HEK293 (cell line): ENCODE measurements around the gene EML1.

Source experiments
- CTCF ChIA-PET: fragments of 350-600 bp; formaldehyde crosslinking; extraction: SDS; loops from one replicate; lab custom pipeline; 2021; ENCODE audit warnings: antibody characterized with exemption; lab: Yijun Ruan, JAX
- POLR2A ChIA-PET: fragments of 300-600 bp; formaldehyde crosslinking; extraction: SDS; loops from one replicate; lab custom pipeline; 2020; ENCODE audit warnings: antibody characterized with exemption, inconsistent platforms; lab: Yijun Ruan, JAX
- H3K27ac ChIP-seq: fragments of 200-500 bp; sonication (Bioruptor generic); 2 replicates; pipeline ENCODE4 v1.5.1; 2014; ENCODE audit warnings: low read depth, low read length, control low read depth, inconsistent platforms; ENCODE audit errors: extremely low read depth
- H3K36me3 ChIP-seq, 2 experiments: fragments of 200-500 bp in 1 of 2; sonication (Bioruptor generic) in 1 of 2; 1 replicate in 1 of 2; 2 replicates in 1 of 2; pipeline ENCODE4 v1.5.1; 2014 to 2017; ENCODE audit warnings: inconsistent platforms in 2 of 2, low read length in 2 of 2; ENCODE audit not compliant: control insufficient read depth in 2 of 2, insufficient read depth in 1 of 2
- H3K4me1 ChIP-seq: fragments of 200-500 bp; sonication (Bioruptor generic); 2 replicates; pipeline ENCODE4 v1.5.1; 2014; ENCODE audit warnings: mild to moderate bottlenecking, low read length, inconsistent platforms; ENCODE audit not compliant: control insufficient read depth, insufficient read depth
- H3K4me3 ChIP-seq: 2 replicates; pipeline ENCODE4 v1.5.1; 2011; ENCODE audit warnings: low read depth, mild to moderate bottlenecking, control low read depth, low read length, moderate library complexity
- H3K9me3 ChIP-seq: fragments of 200-500 bp; sonication (Bioruptor generic); 2 replicates; pipeline ENCODE4 v1.5.1; 2014; ENCODE audit warnings: low read depth, low read length, inconsistent platforms; ENCODE audit not compliant: control insufficient read depth, insufficient read depth
- ATF2 ChIP-seq: fragments of 450-650 bp; formaldehyde crosslinking; IDR thresholded peaks from 2 replicates; pipeline ENCODE4 v1.5.1; 2016; ENCODE audit warnings: missing biosample characterization, missing genetic modification characterization, low read depth
- KLF17 ChIP-seq: fragments of 450-650 bp; formaldehyde crosslinking; IDR thresholded peaks from 2 replicates; pipeline ENCODE4 v1.5.1; 2016; ENCODE audit warnings: missing biosample characterization, missing genetic modification characterization
- KLF7 ChIP-seq: fragments of 450-650 bp; formaldehyde crosslinking; IDR thresholded peaks from 2 replicates; pipeline ENCODE4 v1.5.1; 2016; ENCODE audit warnings: missing biosample characterization, missing genetic modification characterization, borderline replicate concordance
- PBX3 ChIP-seq: sonication (generic); formaldehyde crosslinking; IDR thresholded peaks from 2 replicates; pipeline ENCODE4 v1.8.1; 2022; ENCODE audit warnings: mild to moderate bottlenecking, moderate library complexity, missing genetic modification reagents
- REST ChIP-seq: fragments of 450-650 bp; formaldehyde crosslinking; IDR thresholded peaks from 2 replicates; pipeline ENCODE4 v1.5.1; 2016; ENCODE audit warnings: missing biosample characterization, missing genetic modification characterization
- ZBTB10 ChIP-seq: fragments of 450-650 bp; formaldehyde crosslinking; IDR thresholded peaks from 2 replicates; pipeline ENCODE4 v1.5.1; 2016; ENCODE audit warnings: missing biosample characterization, missing genetic modification characterization
- ZBTB21 ChIP-seq: fragments of 450-650 bp; formaldehyde crosslinking; IDR thresholded peaks from 2 replicates; pipeline ENCODE4 v1.5.1; 2017; ENCODE audit warnings: missing biosample characterization, missing genetic modification characterization
- ZEB2 ChIP-seq: fragments of 450-650 bp; formaldehyde crosslinking; IDR thresholded peaks from 2 replicates; pipeline ENCODE4 v1.5.1; 2016; ENCODE audit warnings: missing biosample characterization, missing genetic modification characterization
- ZNF114 ChIP-seq: fragments of 450-650 bp; formaldehyde crosslinking; IDR thresholded peaks from 2 replicates; pipeline ENCODE4 v1.5.0; 2017; ENCODE audit warnings: missing biosample characterization, missing genetic modification characterization
- ZNF132 ChIP-seq: fragments of 450-650 bp; formaldehyde crosslinking; IDR thresholded peaks from 2 replicates; pipeline ENCODE4 v1.5.1; 2017; ENCODE audit warnings: missing biosample characterization, missing genetic modification characterization, borderline replicate concordance
- ZNF2 ChIP-seq: fragments of 450-650 bp; formaldehyde crosslinking; IDR thresholded peaks from 2 replicates; pipeline ENCODE4 v1.5.1; 2016; ENCODE audit warnings: missing biosample characterization, missing genetic modification characterization
- ZNF26 ChIP-seq: fragments of 450-650 bp; formaldehyde crosslinking; IDR thresholded peaks from 2 replicates; pipeline ENCODE4 v1.5.1; 2016; ENCODE audit warnings: missing biosample characterization, missing genetic modification characterization
- ZNF521 ChIP-seq: fragments of 450-650 bp; formaldehyde crosslinking; IDR thresholded peaks from 2 replicates; pipeline ENCODE4 v1.5.1; 2017; ENCODE audit warnings: missing biosample characterization, mild to moderate bottlenecking, missing genetic modification characterization
- ZNF558 ChIP-seq: fragments of 450-650 bp; formaldehyde crosslinking; IDR thresholded peaks from 2 replicates; pipeline ENCODE4 v1.5.1; 2016; ENCODE audit warnings: missing biosample characterization, missing genetic modification characterization
- ZNF561 ChIP-seq: fragments of 450-650 bp; IDR thresholded peaks from 2 replicates; pipeline ENCODE4 v1.5.1; 2018; ENCODE audit warnings: missing biosample characterization, missing genetic modification characterization, borderline replicate concordance
- ZNF580 ChIP-seq: fragments of 450-650 bp; formaldehyde crosslinking; IDR thresholded peaks from 2 replicates; pipeline ENCODE4 v1.5.1; 2016; ENCODE audit warnings: missing biosample characterization, missing genetic modification characterization
- ZNF585B ChIP-seq: fragments of 450-650 bp; formaldehyde crosslinking; IDR thresholded peaks from 2 replicates; pipeline ENCODE4 v1.5.1; 2016; ENCODE audit warnings: missing biosample characterization, missing genetic modification characterization
- ZNF658 ChIP-seq: fragments of 450-650 bp; formaldehyde crosslinking; IDR thresholded peaks from 2 replicates; pipeline ENCODE4; 2016; ENCODE audit warnings: missing biosample characterization, missing genetic modification characterization
- ZNF707 ChIP-seq: fragments of 450-650 bp; formaldehyde crosslinking; IDR thresholded peaks from 2 replicates; pipeline ENCODE4 v1.5.1; 2016; ENCODE audit warnings: missing biosample characterization, missing genetic modification characterization
- ZSCAN16 ChIP-seq: fragments of 450-650 bp; formaldehyde crosslinking; IDR thresholded peaks from 2 replicates; pipeline ENCODE4 v1.5.1; 2016; ENCODE audit warnings: missing biosample characterization, missing genetic modification characterization
- ZSCAN30 ChIP-seq: fragments of 450-650 bp; IDR thresholded peaks from 2 replicates; pipeline ENCODE4 v1.5.1; 2018; ENCODE audit warnings: missing biosample characterization, mild to moderate bottlenecking, missing genetic modification characterization, moderate library complexity

The EML1 gene

GRCh38 chr14:99862136-99862535, 68.9 kb downstream of the EML1 start (continued):
- TF ChIP-seq ZBTB10 (tag by site-specific recombination) (no peak), ZNF561 (tag by site-specific recombination) (no peak)

- Histone ChIP-seq H3K27ac (no peak overlapping the region), H3K4me3 (no peak overlapping the region), H3K4me1 (no peaks in the 10 kb centered on the region), H3K36me3 (peaks cover 0 to 10% of the 10 kb centered on the region in 2 experiments; a peak in 2 of 3 replicates), H3K9me3 (no peaks in the 10 kb centered on the region)
- TF ChIP-seq ZNF585B (tag by site-specific recombination) (no peak), PBX3 (CRISPR knock-in tag) (no peak), ZEB2 (no peak), ZNF2 (tag by site-specific recombination) (no peak), ZNF658 (tag by site-specific recombination) (no peak), ZNF558 (tag by site-specific recombination) (no peak), ZNF521 (tag by site-specific recombination) (no peak), ZBTB21 (no peak), ZSCAN16 (tag by site-specific recombination) (no peak), ZNF707 (tag by site-specific recombination) (no peak), ZNF114 (tag by site-specific recombination) (no peak), ZSCAN30 (no peak), KLF7 (tag by site-specific recombination) (no peak), ZNF580 (tag by site-specific recombination) (no peak)
- ChIA-PET CTCF (interaction anchor here (1.2 kb wide), 1 partner anchor 133 kb away, joined by 3 read pairs; no protein-coding TSS in a partner anchor), POLR2A (no interaction called here)
Observed at GRCh38 chr14:99863059-99863458, 69.8 kb downstream of the EML1 start.

- peaks cover 0 to 7% of the 10 kb centered on the region in 2 experiments; a peak in 2 of 3 replicates for H3K36me3 ChIP-seq
- ChIA-PET CTCF (interaction anchor here (0.7 to 0.9 kb wide), 3 partner anchors 19 to 177 kb away, joined by 3 read pairs; no protein-coding TSS in a partner anchor), POLR2A (no interaction called here)
- no peaks in the 10 kb centered on the region for H3K9me3 ChIP-seq
- H3K4me1 ChIP-seq: no peaks in the 10 kb centered on the region
- no peak overlapping the region for H3K4me3 ChIP-seq
- no peak overlapping the region for H3K27ac ChIP-seq
- TF ChIP-seq ZNF132 (tag by site-specific recombination): no peak
- no peak for TF ChIP-seq ATF2 (tag by site-specific recombination)
- TF ChIP-seq REST: no peak
- TF ChIP-seq KLF17: no peak
- no peak for TF ChIP-seq ZNF26 (tag by site-specific recombination)
Observed at GRCh38 chr14:99865408-99865807, 72.2 kb downstream of the EML1 start.
